PC-3 (cell line): ENCODE measurements around the gene NME4. TPM values are rescaled to one million over a fixed set of nuclear protein-coding genes. Genes with fewer than 3 reads are reported as not detected.
"Not testable (repeated sequence)": the region's sequence is repeated elsewhere in the genome, so short reads cannot be mapped to it uniquely, and the experiment has no call there.

Experiments used
- ATAC-seq: fragments of 200-7000 bp; cut with Tn5 transposase; 2 replicates; pipeline ENCODE4 v1.9.1; 2020; ENCODE audit warnings: mild to moderate bottlenecking, moderate library complexity
- BruUV-seq: library from RNA; stranded (reverse); fragments of 400-500 nt; replicated peaks from 2 replicates; lab custom pipeline; 2021; lab: Mats Ljungman, UMichigan
- CTCF ChIA-PET: fragments of 300-600 bp; sonication (Branson Sonifier 250); formaldehyde crosslinking; loops from one replicate; lab custom pipeline; 2022; ENCODE audit warnings: antibody characterized with exemption; lab: Charles Lee
- POLR2A ChIA-PET: fragments of 300-600 bp; sonication (Branson Sonifier 250); formaldehyde crosslinking; loops from one replicate; lab custom pipeline; 2022; ENCODE audit warnings: antibody characterized with exemption; ENCODE audit not compliant: unreplicated experiment; lab: Charles Lee
- DNase-seq: peaks from one replicate; pipeline ENCODE4 v3.0.0-alpha.2; 2015
- H2AFZ ChIP-seq: fragments of 300-600 bp; sonication (generic); 2 replicates; pipeline ENCODE4 v1.6.0; 2016; ENCODE audit warnings: antibody characterized with exemption, low read length
- H3F3A ChIP-seq: fragments of 300-600 bp; sonication (generic); one replicate; pipeline ENCODE4 v1.6.0; 2017; ENCODE audit warnings: antibody characterized with exemption, low read length, control low read depth, mild to moderate bottlenecking; ENCODE audit not compliant: unreplicated experiment
- H3K27ac ChIP-seq: fragments of 300-600 bp; sonication (generic); 2 replicates; pipeline ENCODE4 v1.5.1; 2016; ENCODE audit warnings: mild to moderate bottlenecking, low read length
- H3K27me3 ChIP-seq: fragments of 300-600 bp; sonication (generic); 2 replicates; pipeline ENCODE4 v1.6.1; 2016; ENCODE audit warnings: low read length, mixed read lengths
- H3K36me3 ChIP-seq: fragments of 300-600 bp; sonication (generic); 2 replicates; pipeline ENCODE4 v1.6.1; 2016; ENCODE audit warnings: low read depth, mixed run types, low read length, mixed read lengths
- H3K4me1 ChIP-seq: fragments of 300-600 bp; sonication (generic); 2 replicates; pipeline ENCODE4 v1.5.1; 2016; ENCODE audit warnings: low read length; ENCODE audit not compliant: insufficient read depth
- H3K4me2 ChIP-seq: fragments of 300-600 bp; sonication (generic); 2 replicates; pipeline ENCODE4 v1.6.0; 2016; ENCODE audit warnings: low read length
- H3K4me3 ChIP-seq: fragments of 300-600 bp; sonication (generic); 2 replicates; pipeline ENCODE4 v1.5.1; 2016; ENCODE audit warnings: mild to moderate bottlenecking, low read length, mixed read lengths
- H3K79me2 ChIP-seq: fragments of 300-600 bp; sonication (generic); 2 replicates; pipeline ENCODE4 v1.6.1; 2017; ENCODE audit warnings: low read length, mixed read lengths
- H3K9ac ChIP-seq: fragments of 300-600 bp; sonication (generic); 2 replicates; pipeline ENCODE4 v1.6.0; 2016; ENCODE audit warnings: mild to moderate bottlenecking, low read length
- H3K9me2 ChIP-seq: fragments of 300-600 bp; sonication (generic); replicated peaks from 2 replicates; pipeline ENCODE4 v1.6.1; 2016; ENCODE audit warnings: mixed run types, low read length, mixed read lengths
- H3K9me3 ChIP-seq: fragments of 300-600 bp; sonication (generic); 2 replicates; pipeline ENCODE4 v1.6.1; 2016; ENCODE audit warnings: low read length, mixed read lengths
- H4K20me1 ChIP-seq: fragments of 300-600 bp; sonication (generic); 2 replicates; pipeline ENCODE4 v1.6.1; 2016; ENCODE audit warnings: low read length, mixed read lengths
- EZH2 ChIP-seq: fragments of 300-600 bp; sonication (generic); IDR thresholded peaks from one replicate; pipeline ENCODE4 v1.6.1; 2017; ENCODE audit warnings: antibody characterized with exemption, mild to moderate bottlenecking, low read length; ENCODE audit not compliant: unreplicated experiment
- EZH2phosphoT487 ChIP-seq: fragments of 300-600 bp; sonication (generic); IDR thresholded peaks from 2 replicates; pipeline ENCODE4 v1.6.1; 2018; ENCODE audit warnings: mild to moderate bottlenecking, antibody characterized with exemption, low read length, borderline replicate concordance
- intact Hi-C: fragments of 100-400 bp; cut with micrococcal nuclease; formaldehyde crosslinking; loops from 2 replicates; pipeline ENCODE4 v1.9.0; 2023
- total RNA-seq: library from RNA; depleted of rRNA; stranded (reverse); fragments of >200 nt; gene quantifications from 2 replicates; pipeline ENCODE4 v1.2.3, GENCODE V29; 2014
- TF ChIP-seq, protein P1 (sequence below): fragments of 300-600 bp; sonication (generic); conservative IDR thresholded peaks from 2 replicates; pipeline ENCODE4 v1.5.1; 2017; ENCODE audit warnings: antibody characterized with exemption, low read depth, mild to moderate bottlenecking, low read length

Gene NME4
- total RNA-seq, 1 experiment from 2014 or later: 182 TPM

DNA sequence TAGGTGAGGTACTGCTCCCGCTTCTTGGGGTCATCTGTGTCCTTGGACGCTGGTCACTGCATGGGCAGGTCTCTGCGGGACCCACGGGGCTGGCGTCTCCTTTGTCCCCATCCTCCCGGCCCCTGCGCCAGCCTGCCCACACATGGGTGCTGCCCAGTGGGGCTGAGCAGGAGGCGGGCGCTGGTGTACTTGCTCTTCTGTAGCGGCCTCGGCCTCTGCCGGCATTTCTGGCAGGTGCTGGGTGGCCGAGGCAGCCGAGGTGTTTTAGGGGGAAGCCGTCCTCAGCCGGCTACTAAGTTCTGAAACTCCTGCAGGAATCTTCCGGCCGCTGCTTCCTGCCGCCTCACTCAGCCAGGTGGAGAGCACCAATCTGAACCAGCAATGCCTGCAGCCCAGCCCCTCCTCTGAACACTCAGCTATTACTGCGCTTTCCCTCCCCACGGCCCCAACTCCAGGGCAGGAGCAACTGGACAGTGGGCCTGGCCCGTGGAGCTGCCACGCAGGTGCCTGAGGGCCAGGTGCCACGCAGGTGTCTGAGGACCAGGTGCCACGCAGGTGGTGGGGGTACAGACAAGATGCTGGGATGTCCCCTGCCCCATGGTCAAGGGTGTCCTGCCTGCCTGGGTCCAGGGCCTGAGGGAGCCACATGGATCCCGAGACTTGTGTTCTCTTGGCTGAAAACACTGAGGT lies 14.7 kb downstream of the NME4 start:
- no peaks in the 10 kb centered on the region for H3K9me2 ChIP-seq
- no peak overlapping the region for H3K9ac ChIP-seq
- no peaks in the 10 kb centered on the region for H3K4me1 ChIP-seq
- ChIA-PET POLR2A (no interaction called here), CTCF (no interaction called here)
- no peak overlapping the region for H2AFZ ChIP-seq
- no peak overlapping the region for H3K4me2 ChIP-seq
- TF ChIP-seq EZH2 (no peak), EZH2phosphoT487 (no peak)
- TF ChIP-seq, protein P1, sequence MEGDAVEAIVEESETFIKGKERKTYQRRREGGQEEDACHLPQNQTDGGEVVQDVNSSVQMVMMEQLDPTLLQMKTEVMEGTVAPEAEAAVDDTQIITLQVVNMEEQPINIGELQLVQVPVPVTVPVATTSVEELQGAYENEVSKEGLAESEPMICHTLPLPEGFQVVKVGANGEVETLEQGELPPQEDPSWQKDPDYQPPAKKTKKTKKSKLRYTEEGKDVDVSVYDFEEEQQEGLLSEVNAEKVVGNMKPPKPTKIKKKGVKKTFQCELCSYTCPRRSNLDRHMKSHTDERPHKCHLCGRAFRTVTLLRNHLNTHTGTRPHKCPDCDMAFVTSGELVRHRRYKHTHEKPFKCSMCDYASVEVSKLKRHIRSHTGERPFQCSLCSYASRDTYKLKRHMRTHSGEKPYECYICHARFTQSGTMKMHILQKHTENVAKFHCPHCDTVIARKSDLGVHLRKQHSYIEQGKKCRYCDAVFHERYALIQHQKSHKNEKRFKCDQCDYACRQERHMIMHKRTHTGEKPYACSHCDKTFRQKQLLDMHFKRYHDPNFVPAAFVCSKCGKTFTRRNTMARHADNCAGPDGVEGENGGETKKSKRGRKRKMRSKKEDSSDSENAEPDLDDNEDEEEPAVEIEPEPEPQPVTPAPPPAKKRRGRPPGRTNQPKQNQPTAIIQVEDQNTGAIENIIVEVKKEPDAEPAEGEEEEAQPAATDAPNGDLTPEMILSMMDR: no peak
- no peaks in the 10 kb centered on the region for H3K79me2 ChIP-seq
- no peaks in the 10 kb centered on the region for H4K20me1 ChIP-seq
- no peak overlapping the region for H3K4me3 ChIP-seq
- intact Hi-C loops: no loop called here
- no peaks in the 10 kb centered on the region for H3K27me3 ChIP-seq
- DNase-seq (no peak), ATAC-seq (no peak)
- no peaks in the 10 kb centered on the region for H3K36me3 ChIP-seq
- no peaks in the 10 kb centered on the region for H3K9me3 ChIP-seq
- no peak overlapping the region for H3K27ac ChIP-seq
- no peaks in the 10 kb centered on the region for H3F3A ChIP-seq
- no TSS peak for BruUV-seq

DNA sequence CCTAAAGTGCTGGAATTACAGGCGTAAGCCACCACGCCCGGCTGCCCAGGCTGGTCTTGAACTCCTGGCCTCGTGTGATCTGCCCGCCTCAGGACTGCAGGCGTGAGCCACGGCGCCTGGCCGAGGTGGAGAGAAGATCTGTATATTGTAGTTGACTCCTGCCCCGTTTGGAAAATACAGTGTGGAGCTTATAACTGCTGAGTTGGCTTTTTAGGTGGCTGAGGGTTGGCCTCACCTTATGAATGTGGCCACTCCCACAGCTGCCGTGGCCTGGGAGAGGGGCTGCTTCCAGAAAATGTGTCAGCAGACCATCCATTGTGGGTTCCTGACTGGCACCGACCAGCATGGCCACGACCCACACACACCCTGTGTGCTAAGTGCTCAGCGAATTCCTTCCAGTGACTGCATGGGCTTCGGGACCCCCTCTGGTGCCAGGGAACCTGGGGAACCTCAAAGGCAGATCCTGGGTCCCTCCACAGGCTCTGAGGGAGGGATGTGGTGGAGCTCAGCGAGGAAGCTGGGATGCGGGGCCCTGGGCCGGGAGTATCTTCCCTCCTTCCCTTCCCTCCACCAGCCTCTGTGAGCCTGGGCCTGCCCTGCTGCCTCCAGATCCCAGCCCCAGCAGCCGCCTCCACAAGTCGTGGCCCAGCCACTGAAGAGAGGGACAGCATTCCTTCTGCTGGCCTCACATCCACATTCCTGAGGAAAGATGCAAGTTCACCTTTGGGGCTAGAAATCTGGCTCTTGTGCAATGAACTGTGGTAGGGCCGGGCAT lies 17.6 kb downstream of the NME4 start:
- ChIA-PET POLR2A (interaction anchor here (0.6 kb wide), 1 partner anchor 9 kb away, joined by 4 read pairs; no protein-coding TSS in a partner anchor), CTCF (no interaction called here)
- Histone ChIP-seq H2AFZ (no peak overlapping the region), H4K20me1 (no peaks in the 10 kb centered on the region), H3K9me2 (no peaks in the 10 kb centered on the region), H3F3A (no peaks in the 10 kb centered on the region), H3K27me3 (no peaks in the 10 kb centered on the region), H3K9me3 (no peaks in the 10 kb centered on the region), H3K4me1 (no peaks in the 10 kb centered on the region), H3K27ac (no peak overlapping the region), H3K79me2 (no peaks in the 10 kb centered on the region), H3K36me3 (no peaks in the 10 kb centered on the region), H3K4me2 (no peak overlapping the region), H3K9ac (no peak overlapping the region), H3K4me3 (no peak overlapping the region)
- no TSS peak for BruUV-seq
- ATAC-seq: no peak
- DNase-seq: no peak
- intact Hi-C loops: no loop called here
- TF ChIP-seq, protein P1: no peak
- TF ChIP-seq EZH2phosphoT487 (no peak), EZH2 (no peak)

DNA sequence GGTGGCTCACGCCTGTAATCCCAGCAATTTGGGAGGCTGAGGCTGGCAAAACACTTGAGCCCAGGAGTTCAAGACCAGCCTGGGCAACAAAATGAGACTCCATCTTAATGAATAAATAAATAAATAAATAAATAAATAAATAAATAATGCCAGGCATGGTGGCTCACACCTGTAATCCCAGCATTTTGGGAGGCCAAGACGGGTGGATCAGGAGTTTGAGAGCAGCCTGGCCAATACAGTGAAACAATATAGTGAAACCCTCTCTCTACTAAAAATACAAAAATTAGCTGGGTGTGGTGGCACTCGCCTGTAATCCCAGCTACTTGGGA lies 18.1 kb downstream of the NME4 start:
- H3K79me2 ChIP-seq, H3K9ac ChIP-seq, H3K4me3 ChIP-seq, ATAC-seq, intact Hi-C loops, DNase-seq, H3K36me3 ChIP-seq, H3F3A ChIP-seq, CTCF ChIA-PET, BruUV-seq, H3K27me3 ChIP-seq, H3K9me2 ChIP-seq, H3K27ac ChIP-seq, H3K4me2 ChIP-seq, H2AFZ ChIP-seq, H3K4me1 ChIP-seq, H4K20me1 ChIP-seq, H3K9me3 ChIP-seq: not testable (repeated sequence)
- POLR2A ChIA-PET: interaction anchor here (0.6 kb wide), 1 partner anchor 8 kb away, joined by 4 read pairs; no protein-coding TSS in a partner anchor

DNA sequence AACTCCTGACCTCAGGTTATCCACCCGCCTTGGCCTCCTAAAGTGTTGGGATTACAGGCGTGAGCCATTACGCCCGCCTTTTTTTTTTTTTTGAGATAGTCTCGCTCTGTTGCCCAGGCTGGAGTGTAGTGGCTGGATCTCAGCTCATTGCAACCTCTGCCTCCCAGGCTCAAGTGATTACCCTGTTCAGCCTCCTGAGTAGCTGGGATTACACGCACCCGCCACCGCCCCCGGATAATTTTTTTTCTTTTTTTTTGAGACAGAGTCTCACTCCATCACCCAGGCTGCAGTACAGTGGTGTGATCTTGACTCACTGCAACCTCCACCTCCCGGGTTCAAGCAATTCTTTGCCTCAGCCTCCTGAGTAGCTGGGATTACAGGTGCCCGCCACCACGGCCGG lies 25.2 kb downstream of the NME4 start:
- H3K36me3 ChIP-seq, H3K9me2 ChIP-seq, H3K27ac ChIP-seq, H2AFZ ChIP-seq, CTCF ChIA-PET, H3K4me2 ChIP-seq, ATAC-seq, H3K79me2 ChIP-seq, intact Hi-C loops, BruUV-seq, H3K27me3 ChIP-seq, H3K9ac ChIP-seq, H3K9me3 ChIP-seq, H4K20me1 ChIP-seq, POLR2A ChIA-PET, H3K4me3 ChIP-seq, DNase-seq, H3F3A ChIP-seq: not testable (repeated sequence)
- peaks cover 21% of the 10 kb centered on the region for H3K4me1 ChIP-seq
